Measurements from ENCODE around the gene MVP.

MVP gene

DNA sequence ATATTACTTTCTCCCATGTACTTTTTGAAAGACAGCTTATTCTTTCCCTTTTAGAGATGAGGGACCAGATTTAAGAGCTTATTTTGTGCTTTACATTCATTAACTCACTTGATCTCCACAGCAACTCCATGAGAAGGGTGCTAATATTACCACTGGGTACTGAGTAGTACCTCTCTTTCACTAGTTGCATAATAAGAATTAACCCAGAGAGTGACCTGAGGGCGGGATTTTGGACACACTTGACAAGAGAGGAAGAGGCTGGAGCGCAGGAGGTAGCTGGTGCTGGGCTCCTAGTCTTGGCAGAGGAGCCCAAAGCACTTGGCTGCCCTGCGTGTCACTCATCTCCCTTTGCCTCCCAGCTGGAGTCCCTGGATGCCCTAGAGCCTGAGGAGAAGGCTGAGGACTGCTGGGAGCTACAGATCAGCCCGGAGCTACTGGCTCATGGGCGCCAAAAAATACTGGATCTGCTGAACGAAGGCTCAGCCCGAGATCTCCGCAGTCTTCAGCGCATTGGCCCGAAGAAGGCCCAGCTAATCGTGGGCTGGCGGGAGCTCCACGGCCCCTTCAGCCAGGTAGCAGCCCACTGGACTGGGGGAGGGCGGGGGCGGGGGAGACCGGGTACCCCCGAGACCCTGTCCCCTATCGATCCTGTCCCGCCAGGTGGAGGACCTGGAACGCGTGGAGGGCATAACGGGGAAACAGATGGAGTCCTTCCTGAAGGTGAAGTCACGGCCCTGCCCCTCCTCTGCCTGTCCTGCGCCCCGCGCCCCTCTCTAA, 15.6 kb upstream of the MVP start:
- no peak for FAIRE-seq

DNA sequence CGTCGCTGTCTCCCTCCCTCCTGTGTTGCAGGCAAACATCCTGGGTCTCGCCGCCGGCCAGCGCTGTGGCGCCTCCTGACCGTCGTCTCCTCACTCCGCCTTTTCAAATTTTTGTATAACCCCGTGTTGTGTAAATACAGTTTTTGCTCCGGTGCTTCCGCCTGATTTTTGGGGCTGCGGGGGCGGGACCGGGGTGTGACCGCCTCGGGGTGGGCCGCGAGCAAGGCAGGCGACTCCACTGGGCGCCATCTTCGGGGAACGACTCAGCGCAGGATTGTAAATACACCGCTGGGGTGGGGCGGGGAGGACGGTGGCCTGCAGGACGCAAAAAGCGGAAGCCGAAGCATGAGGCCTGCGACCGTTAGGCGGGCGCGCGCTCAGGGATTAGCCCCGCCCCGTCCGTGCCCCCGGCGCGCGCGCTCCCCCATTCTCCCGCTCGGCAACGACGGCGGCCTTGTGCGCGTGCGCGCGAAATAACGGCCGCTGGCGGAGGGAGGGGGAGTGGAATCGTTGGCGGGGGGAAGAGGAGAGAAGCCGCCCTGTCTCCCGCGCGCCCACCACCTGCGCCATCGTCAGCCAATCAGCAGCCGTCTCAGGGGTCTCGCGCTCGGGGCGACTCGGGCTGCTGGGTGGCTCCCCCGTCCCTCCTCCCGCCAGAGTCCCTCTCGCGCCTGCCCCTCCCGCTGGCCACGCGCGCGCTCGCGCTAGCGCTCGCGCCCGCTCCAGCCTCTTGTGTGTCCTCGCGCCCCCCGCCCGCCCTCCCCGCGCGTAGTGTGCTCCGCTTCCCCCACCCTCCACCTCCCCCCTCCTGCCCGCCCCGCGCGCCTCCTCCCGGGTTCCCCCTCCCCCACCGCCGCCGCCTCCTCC, 14.8 kb upstream of the MVP start:
- FAIRE-seq = no peak

DNA sequence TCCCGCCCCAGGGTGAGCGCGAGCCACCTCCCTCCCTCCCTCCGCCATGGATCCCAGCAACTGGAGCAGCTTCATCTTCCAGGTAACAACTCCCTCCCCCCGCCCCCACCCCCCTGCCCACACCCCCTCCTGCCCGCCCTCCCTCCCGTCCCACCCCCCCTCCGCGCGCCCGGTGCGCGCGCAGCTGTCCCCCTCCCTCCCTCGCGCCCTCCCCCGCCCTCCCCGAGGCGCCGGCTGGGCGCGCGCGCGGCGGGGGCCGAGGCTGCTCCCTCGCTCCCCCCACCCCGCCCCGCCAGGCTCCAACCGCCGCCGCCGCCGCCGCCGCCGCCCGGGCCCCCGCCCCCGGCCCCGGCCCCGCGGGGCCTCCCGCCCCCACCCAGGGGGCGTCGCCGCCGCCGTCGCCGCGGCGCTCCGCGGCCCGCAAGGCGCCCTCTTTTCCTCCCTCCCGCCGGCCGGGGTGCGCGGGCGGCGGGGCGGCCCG, 14.1 kb upstream of the MVP start, which contains the start of gene MAZ:
TSS of gene MAZ (plus strand) at position 431 of the 481 bp plus-strand sequence. CDS start 173 bp downstream, outside the sequence.
- FAIRE-seq = no peak

DNA sequence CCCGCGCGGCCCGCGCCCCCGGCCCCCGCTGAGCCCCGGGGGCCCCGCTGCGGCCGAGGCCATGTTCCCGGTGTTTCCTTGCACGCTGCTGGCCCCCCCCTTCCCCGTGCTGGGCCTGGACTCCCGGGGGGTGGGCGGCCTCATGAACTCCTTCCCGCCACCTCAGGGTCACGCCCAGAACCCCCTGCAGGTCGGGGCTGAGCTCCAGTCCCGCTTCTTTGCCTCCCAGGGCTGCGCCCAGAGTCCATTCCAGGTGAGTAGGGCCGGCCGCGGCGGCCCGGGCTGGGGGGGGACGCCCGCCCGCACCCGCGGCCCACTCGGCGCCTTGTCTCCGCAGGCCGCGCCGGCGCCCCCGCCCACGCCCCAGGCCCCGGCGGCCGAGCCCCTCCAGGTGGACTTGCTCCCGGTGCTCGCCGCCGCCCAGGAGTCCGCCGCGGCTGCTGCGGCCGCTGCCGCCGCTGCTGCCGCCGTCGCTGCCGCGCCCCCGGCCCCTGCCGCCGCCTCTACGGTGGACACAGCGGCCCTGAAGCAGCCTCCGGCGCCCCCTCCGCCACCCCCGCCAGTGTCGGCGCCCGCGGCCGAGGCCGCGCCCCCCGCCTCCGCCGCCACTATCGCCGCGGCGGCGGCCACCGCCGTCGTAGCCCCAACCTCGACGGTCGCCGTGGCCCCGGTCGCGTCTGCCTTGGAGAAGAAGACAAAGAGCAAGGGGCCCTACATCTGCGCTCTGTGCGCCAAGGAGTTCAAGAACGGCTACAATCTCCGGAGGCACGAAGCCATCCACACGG, 13.4 kb upstream of the MVP start:
- no peak for FAIRE-seq

DNA sequence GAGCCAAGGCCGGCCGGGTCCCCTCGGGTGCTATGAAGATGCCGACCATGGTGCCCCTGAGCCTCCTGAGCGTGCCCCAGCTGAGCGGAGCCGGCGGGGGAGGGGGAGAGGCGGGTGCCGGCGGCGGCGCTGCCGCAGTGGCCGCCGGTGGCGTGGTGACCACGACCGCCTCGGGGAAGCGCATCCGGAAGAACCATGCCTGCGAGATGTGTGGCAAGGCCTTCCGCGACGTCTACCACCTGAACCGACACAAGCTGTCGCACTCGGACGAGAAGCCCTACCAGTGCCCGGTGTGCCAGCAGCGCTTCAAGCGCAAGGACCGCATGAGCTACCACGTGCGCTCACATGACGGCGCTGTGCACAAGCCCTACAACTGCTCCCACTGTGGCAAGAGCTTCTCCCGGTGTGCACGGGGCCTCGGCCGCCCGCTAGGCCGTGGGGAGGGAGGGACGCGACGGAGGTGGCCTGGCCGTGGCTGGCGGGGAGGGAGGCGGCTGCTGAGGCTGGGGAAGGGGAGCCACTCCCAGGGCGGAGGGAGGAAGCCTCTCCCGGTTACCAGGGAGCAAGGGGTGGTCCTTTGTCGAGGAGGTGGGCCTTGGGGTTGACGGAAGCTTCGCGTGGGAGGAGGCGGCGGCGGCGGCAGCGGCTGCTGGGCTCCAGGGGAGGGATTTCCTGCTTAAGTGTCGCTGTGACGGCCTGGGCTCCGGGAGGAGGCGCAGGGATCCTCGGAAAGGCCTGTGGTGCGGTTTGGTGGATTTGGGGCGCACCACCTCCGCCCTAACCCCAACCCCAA, 12.6 kb upstream of the MVP start:
- no peak for FAIRE-seq

DNA sequence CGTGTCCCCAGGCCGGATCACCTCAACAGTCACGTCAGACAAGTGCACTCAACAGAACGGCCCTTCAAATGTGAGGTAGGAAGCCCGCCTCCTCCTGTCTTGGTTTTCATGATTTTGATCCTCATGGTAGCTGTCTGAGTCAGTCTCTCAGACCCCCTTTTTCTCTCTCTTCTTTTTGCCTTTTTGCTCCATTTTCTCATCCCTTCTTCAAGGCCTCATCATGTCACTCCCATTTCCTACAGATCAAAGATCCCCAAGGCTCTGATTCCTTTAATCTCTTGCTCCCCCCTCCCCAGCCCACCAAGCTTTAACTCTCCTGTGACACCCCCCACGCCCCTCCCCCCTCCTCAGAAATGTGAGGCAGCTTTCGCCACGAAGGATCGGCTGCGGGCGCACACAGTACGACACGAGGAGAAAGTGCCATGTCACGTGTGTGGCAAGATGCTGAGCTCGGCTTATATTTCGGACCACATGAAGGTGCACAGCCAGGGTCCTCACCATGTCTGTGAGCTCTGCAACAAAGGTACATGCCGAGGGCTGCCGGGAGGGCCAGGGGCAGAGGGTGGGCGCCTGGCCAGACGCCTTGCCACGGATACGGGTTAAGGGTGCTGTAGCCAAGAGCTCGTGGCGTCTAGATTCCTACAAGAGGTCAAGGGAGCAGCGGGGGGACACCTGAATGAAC, 11.9 kb upstream of the MVP start:
- no peak for FAIRE-seq

DNA sequence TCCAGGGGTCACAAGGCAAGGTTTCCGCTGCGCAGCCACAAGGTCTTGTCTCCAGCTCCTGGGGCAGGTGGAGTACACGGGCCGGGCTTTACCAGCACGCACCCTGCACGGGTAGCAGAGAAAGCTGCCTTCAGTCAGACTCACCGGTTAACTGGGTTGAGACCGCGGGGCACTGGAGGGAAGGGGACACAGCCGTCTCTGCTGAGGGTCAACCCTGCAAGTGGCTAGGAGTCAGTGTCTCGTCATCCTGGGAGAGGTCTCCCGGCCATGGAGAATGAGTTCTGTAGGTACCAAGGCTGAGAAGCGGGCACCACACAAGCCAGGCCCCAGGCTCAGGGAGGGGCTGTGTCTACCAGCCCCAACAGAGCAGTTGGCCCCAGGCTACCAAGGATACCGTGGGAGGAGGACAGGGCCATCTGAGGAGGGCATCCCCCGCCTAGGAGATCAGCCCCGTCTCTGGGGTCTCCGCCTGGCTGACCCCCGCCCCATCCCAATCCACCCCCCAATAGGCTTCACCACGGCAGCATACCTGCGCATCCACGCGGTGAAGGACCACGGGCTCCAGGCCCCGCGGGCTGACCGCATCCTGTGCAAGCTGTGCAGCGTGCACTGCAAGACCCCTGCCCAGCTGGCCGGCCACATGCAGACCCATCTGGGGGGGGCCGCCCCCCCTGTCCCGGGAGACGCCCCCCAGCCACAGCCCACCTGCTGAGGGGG, 11.1 kb upstream of the MVP start:
- no peak for FAIRE-seq

DNA sequence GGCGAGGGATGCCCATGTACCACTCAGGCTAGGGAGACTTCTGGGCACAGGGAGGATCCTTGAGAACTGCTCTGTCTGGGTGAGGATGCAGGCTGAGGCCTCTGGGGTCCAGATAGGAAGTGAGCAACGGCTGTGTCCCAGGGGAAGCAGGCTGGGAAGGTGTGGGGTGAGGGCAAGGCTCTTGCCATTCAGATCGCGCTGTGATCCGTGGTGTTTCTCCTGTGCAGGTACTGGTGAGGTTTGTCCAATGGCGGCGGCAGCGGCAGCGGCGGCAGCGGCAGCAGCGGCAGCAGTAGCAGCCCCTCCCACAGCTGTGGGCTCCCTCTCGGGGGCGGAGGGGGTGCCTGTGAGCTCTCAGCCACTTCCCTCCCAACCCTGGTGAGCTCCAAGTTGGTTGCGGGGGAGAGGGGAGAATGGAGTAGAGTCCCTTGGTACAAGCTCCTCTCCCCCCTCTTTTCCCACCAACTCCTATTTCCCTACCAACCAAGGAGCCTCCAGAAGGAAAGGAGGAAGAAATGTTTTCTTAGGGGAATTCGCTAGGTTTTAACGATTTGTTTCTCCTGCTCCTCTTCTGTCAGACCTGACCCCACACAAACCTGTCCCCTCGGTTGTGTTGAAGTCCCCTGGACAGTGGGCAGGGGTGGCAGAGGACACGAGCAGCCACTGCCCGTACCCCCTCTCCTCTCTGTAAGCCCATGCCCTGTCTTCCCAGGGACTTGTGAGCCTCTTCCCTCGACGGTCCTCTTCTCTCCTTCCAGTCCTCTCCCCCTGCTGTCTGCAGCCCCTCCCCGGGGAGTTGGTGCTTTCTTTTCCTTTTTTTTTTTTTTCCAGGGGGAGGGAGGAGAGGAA, 10.2 kb upstream of the MVP start:
- FAIRE-seq = no peak

DNA sequence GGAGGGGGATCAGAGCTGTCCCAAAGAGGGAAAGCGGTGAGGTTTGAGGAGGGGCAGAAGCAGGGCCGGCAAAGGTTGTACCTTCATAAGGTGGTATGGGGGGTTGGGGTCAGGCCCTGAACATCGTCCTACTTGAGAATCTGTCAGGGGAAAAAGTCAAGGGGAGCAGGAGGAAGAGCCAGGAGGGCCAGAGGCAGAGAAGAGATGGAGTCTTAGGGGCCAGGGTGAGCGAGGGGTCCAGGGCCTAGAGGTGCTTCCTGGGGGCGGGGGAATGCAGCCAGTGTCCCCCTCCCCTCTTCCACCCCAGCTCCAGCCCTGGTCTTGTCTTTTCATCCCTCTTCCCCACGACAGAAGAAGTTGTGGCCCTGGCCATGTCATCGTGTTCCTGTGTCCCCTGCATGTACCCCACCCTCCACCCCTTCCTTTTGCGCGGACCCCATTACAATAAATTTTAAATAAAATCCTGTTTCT, 9.5 kb upstream of the MVP start:
- no peak for FAIRE-seq

DNA sequence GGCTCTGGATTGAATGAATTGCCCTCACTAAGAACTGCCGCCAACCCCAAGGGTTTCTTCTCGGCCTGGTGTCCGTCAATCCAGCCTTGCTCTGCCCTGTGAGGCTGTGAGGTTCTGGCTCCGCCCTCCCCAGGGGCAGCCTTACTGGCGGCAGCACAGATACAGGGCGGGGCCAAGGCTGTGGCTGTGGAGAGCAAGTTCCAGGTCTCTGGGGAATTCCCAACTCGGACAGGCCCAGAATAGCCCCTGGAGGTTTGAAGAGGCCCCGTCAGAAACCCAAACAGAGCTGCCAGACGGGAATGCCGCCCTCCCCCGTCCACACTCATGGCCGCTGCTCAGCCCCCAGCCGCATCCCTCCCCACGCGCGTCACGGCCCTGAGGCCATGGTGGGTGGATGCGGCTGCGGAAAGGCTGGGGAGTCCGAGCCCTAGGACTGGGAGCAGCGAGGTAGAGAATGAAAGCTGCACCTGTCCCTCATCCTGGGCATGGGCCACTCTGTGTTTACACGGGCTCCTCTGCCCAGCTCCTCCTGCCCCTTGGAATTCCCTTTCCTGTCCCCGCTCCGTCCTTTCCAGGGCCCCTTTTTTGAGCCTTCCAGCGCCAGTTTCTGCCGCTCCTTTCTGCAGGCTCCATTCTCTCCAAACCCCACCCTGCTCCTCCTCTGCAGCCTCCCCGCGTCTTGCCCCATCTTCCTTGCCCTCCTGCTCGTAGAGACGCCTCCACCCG, 8.9 kb upstream of the MVP start:
- peak; percentile 98 for FAIRE-seq

DNA sequence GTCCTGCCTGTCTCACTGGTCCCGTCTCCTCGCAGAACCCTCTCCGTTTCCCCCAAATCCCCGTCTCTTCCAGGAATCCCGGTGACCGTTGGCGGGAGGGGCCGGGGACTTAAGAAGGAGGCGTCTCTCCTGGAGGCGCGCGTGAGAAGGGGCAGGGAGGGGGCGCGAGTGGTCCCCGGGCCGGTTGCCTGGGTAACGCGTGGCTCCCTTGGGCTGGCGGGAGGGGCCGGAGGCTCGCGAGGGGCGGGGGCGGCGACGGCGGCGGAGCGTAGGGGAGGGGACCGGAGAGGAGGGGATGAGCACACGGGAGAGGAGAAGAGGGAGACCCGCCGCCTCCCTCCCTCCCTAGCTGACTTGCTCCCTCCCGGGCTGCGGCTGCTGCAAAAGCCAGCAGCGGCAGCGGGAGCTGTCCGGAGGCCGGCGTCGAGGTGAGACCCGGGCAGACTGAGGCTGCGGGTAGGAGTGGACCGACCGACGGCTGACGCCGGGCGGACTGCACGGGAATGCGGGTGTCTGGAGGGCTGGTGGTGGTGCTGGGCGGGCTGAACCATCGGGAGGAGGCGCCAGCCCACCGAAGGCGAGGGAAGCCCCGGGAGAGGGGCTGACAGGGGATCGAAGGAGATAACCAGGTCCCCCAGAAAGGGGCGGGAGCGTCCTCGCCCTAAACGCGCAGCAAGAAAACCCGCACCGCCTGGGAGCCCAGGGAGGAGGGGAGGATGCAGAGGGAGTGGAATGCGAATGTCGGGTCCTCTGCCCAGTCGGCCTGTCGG, 8.2 kb upstream of the MVP start, which contains the start of gene PRRT2:
TSS of gene PRRT2 (plus strand) at position 298 of the 770 bp plus-strand sequence. CDS start 862 bp downstream, outside the sequence.
- no peak for FAIRE-seq

DNA sequence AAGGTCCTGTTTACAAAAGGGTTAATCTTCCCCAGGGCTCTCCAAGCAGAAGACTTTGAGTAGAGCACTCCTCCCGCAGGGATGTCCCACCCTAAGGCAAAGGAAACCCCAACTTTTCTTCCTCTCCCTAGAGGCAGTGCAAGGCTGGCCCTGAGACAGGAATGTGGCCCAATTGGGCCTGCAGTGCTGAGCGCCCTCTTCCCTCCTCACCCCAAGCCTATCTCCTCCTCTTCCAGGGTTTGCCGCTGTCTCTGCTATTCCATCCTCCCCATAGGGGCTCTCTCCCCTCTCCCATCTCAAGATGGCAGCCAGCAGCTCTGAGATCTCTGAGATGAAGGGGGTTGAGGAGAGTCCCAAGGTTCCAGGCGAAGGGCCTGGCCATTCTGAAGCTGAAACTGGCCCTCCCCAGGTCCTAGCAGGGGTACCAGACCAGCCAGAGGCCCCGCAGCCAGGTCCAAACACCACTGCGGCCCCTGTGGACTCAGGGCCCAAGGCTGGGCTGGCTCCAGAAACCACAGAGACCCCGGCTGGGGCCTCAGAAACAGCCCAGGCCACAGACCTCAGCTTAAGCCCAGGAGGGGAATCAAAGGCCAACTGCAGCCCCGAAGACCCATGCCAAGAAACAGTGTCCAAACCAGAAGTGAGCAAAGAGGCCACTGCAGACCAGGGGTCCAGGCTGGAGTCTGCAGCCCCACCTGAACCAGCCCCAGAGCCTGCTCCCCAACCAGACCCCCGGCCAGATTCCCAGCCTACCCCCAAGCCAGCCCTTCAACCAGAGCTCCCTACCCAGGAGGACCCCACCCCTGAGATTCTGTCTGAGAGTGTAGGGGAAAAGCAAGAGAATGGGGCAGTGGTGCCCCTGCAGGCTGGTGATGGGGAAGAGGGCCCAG, 7.3 kb upstream of the MVP start:
- FAIRE-seq = no peak

DNA sequence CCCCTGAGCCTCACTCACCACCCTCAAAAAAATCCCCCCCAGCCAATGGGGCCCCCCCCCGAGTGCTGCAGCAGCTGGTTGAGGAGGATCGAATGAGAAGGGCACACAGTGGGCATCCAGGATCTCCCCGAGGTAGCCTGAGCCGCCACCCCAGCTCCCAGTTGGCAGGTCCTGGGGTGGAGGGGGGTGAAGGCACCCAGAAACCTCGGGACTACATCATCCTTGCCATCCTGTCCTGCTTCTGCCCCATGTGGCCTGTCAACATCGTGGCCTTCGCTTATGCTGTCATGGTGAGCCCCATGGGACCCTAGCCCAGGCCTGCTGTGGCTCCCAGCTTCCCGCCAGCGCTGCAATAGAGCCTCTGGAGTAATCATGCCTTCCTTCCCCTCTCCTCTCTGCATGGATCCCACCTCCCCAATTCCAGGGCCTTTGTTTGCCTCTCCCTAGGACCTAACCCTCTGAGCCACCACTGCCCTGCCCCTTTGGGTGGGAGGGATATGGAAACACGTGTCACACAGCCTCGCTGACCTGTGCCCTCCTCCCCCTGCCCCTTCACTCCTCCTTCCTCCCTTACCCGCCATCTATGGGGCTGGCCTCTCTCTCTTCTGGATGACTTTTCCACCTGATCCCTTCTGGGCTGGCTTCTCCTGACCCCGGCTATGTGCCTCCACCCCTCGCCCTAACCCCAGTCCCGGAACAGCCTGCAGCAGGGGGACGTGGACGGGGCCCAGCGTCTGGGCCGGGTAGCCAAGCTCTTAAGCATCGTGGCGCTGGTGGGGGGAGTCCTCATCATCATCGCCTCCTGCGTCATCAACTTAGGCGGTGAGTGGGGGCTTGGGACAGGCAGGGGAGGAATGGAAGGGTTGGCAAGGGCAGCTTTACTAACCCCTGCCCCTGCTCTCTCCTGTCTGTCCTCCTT, 6.4 kb upstream of the MVP start:
- FAIRE-seq = no peak

DNA sequence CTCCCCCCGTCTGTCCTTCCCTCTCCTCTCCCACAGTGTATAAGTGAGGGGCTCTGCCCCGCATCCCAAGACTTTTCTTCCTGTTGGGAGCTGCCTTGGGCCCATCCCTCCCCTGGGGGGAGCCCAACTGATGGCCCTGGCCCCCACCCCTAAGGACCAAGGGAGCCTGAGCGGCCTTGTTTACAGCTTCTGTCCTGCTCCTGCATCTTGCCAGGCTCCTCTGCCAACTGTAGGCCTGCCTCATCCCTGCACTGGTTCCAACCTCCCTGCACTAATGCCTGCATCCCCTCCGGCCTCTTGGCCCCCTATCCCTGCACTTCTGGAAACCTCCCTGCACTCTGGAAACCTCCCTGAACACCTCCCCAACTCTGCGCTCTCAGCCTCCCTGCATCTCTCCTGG, 5.7 kb upstream of the MVP start:
- FAIRE-seq = no peak

DNA sequence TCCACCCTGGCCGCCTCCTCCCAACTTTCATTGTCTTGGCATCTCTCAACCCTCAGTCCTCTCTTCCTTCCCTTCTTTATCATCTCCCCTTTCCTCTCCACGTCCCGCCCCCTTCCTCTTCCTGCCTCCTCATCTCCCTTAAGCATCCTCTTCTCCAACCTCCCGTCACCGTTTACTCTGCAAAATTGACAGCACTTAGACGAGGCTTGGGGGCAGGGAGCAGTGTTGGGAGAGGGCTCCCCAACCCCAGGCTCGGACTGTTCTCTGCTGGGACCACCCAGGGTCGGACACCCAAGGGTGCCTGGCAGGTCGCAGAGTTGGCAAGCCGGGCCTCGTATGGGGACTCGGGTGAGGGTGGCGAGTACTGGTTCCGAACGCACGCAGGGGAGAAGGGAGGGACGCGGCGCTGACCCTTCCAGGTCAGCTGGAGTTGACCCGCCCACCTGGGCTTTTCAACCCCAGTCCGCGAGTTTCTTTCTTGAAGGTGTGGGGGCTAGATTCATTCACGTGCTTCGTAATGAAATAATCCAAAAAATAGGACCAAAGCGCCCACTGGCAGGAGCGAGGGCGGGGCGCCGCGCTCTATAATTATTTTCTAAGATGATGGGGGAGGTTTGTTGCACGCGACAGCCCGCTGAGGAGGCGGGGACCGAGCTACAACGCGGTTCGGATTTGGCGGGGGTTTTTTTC, 5.1 kb upstream of the MVP start:
- no peak for FAIRE-seq

All from A204.1 (cell line).